ENCODE results near the gene CSTB.
A peak's percentile ranks its signal among the peaks of the same experiment; 100 is the strongest.

CSTB gene

GRCh38 chr21:43728467-43729390 lies 47.4 kb downstream of the CSTB start:
- peak; percentile 93 for DNase-seq (ENCODE audit: low spot score)

- no peak for DNase-seq (ENCODE audit: low spot score)
These were observed 48.0 kb downstream of the CSTB start for GRCh38 chr21:43728154-43728466.

GRCh38 chr21:43727519-43728153 lies 48.5 kb downstream of the CSTB start:
- no peak for DNase-seq (ENCODE audit: low spot score)

- DNase-seq (ENCODE audit: low spot score): peak; percentile 73
These were observed 49.2 kb downstream of the CSTB start for GRCh38 chr21:43726686-43727518.
